OCI-LY1 (cell line): ENCODE measurements around the gene CPSF4L.

ENCODE experiments used
- H2AFZ ChIP-seq: fragments of 200-600 bp; sonication (generic), shearing (Covaris generic); 2 replicates; pipeline ENCODE4 v1.6.0; 2014; ENCODE audit warnings: antibody characterized with exemption, mild to moderate bottlenecking, low read length
- H3F3A ChIP-seq: fragments of 200-600 bp; sonication (generic), shearing (Covaris generic); 2 replicates; pipeline ENCODE4 v1.6.0; 2014; ENCODE audit warnings: mild to moderate bottlenecking, antibody characterized with exemption, low read length, moderate library complexity; ENCODE audit not compliant: insufficient read depth
- H3K27ac ChIP-seq: fragments of 200-600 bp; sonication (generic); 2 replicates; pipeline ENCODE4 v1.5.1; 2014; ENCODE audit warnings: low read length, mixed run types, mild to moderate bottlenecking, low read depth; ENCODE audit not compliant: poor library complexity, severe bottlenecking
- H3K27me3 ChIP-seq: fragments of 200-600 bp; sonication (generic); 2 replicates; pipeline ENCODE4 v1.6.0; 2014; ENCODE audit warnings: antibody characterized with exemption, mild to moderate bottlenecking, low read length, moderate library complexity; ENCODE audit not compliant: insufficient read depth
- H3K36me3 ChIP-seq: fragments of 200-600 bp; sonication (generic); 2 replicates; pipeline ENCODE4 v1.6.1; 2014; ENCODE audit warnings: mild to moderate bottlenecking, antibody characterized with exemption, low read length, moderate library complexity, mixed read lengths; ENCODE audit not compliant: insufficient read depth
- H3K4me1 ChIP-seq: fragments of 200-600 bp; sonication (generic); 2 replicates; pipeline ENCODE4 v1.5.1; 2014; ENCODE audit warnings: mild to moderate bottlenecking, low read length, moderate library complexity; ENCODE audit not compliant: insufficient read depth, severe bottlenecking
- H3K4me2 ChIP-seq: fragments of 200-600 bp; sonication (generic), shearing (Covaris generic); 2 replicates; pipeline ENCODE4 v1.6.1; 2014; ENCODE audit warnings: low read length
- H3K4me3 ChIP-seq: fragments of 200-600 bp; sonication (generic); 2 replicates; pipeline ENCODE4 v1.5.1; 2014; ENCODE audit warnings: low read length, low read depth, mild to moderate bottlenecking, mixed read lengths; ENCODE audit not compliant: poor library complexity, severe bottlenecking
- H3K79me2 ChIP-seq: fragments of 200-600 bp; shearing (Covaris generic); 2 replicates; pipeline ENCODE4 v1.6.1; 2016; ENCODE audit warnings: mixed run types, low read length, mixed read lengths; ENCODE audit not compliant: insufficient read depth
- H3K9ac ChIP-seq: fragments of 200-600 bp; sonication (generic), shearing (Covaris generic); 2 replicates; pipeline ENCODE4 v1.6.1; 2014; ENCODE audit warnings: mild to moderate bottlenecking, low read length, mixed read lengths
- H3K9me2 ChIP-seq: fragments of 200-600 bp; sonication (generic), shearing (Covaris generic); 2 replicates; pipeline ENCODE4 v1.6.1; 2014; ENCODE audit warnings: low read depth, mild to moderate bottlenecking, low read length, mixed read lengths
- H3K9me3 ChIP-seq: fragments of 200-600 bp; shearing (Covaris generic); 2 replicates; pipeline ENCODE4 v1.6.1; 2014; ENCODE audit warnings: low read length, mixed read lengths
- H4K20me1 ChIP-seq: fragments of 200-600 bp; sonication (generic), shearing (Covaris generic); 2 replicates; pipeline ENCODE4 v1.6.0; 2016; ENCODE audit warnings: mild to moderate bottlenecking, low read length; ENCODE audit not compliant: insufficient read depth
- EZH2 ChIP-seq: fragments of 200-600 bp; sonication (generic), shearing (Covaris generic); IDR thresholded peaks from 2 replicates; pipeline ENCODE4 v1.8.0; 2017; ENCODE audit warnings: borderline replicate concordance, mixed run types, mild to moderate bottlenecking, antibody characterized with exemption, low read length, moderate library complexity, mixed read lengths
- TF ChIP-seq, protein P1 (sequence below): fragments of 200-600 bp; sonication (generic), shearing (Covaris generic); IDR thresholded peaks from 2 replicates; pipeline ENCODE4 v1.5.1; 2017; ENCODE audit warnings: mild to moderate bottlenecking, antibody characterized with exemption, low read length, moderate library complexity, mixed read lengths

The CPSF4L gene

DNA sequence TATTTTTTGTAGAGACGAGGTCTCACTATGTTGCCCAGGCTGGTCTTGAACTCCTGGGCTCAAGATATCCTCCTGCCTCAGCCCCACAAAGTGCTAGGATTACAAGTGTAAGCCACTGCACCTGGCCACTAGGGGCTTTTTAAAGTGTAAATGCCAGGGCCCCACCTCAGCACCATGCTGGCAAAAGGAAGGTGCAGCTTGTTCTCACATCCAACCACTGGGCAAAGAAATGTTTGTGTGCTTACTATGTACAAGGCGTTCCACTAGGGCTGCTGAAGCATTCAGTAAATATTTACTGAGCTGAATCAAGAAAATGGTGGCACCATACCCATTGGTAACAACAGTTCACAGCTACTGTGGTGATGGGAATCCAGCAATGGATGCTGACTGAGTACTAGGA is 46.2 kb downstream of the CPSF4L start:
- Histone ChIP-seq H3K9me2 (no peaks in the 10 kb centered on the region), H3K9me3 (no peaks in the 10 kb centered on the region), H3K4me1 (no peaks in the 10 kb centered on the region), H3K36me3 (peaks cover 29% of the 10 kb centered on the region; the same call in 1 of the 2 replicates), H3K4me2 (no peak overlapping the region), H3K27me3 (no peaks in the 10 kb centered on the region), H3K4me3 (no peak overlapping the region), H3K79me2 (no peaks in the 10 kb centered on the region; the same call in 1 of the 2 replicates), H3K27ac (no peak overlapping the region), H3K9ac (no peak overlapping the region), H2AFZ (no peak overlapping the region), H3F3A (no peaks in the 10 kb centered on the region), H4K20me1 (no peaks in the 10 kb centered on the region)
- no peak for TF ChIP-seq EZH2
- TF ChIP-seq, protein P1, sequence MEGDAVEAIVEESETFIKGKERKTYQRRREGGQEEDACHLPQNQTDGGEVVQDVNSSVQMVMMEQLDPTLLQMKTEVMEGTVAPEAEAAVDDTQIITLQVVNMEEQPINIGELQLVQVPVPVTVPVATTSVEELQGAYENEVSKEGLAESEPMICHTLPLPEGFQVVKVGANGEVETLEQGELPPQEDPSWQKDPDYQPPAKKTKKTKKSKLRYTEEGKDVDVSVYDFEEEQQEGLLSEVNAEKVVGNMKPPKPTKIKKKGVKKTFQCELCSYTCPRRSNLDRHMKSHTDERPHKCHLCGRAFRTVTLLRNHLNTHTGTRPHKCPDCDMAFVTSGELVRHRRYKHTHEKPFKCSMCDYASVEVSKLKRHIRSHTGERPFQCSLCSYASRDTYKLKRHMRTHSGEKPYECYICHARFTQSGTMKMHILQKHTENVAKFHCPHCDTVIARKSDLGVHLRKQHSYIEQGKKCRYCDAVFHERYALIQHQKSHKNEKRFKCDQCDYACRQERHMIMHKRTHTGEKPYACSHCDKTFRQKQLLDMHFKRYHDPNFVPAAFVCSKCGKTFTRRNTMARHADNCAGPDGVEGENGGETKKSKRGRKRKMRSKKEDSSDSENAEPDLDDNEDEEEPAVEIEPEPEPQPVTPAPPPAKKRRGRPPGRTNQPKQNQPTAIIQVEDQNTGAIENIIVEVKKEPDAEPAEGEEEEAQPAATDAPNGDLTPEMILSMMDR = peak; percentile 32; the same call in 1 of the 2 replicates

DNA sequence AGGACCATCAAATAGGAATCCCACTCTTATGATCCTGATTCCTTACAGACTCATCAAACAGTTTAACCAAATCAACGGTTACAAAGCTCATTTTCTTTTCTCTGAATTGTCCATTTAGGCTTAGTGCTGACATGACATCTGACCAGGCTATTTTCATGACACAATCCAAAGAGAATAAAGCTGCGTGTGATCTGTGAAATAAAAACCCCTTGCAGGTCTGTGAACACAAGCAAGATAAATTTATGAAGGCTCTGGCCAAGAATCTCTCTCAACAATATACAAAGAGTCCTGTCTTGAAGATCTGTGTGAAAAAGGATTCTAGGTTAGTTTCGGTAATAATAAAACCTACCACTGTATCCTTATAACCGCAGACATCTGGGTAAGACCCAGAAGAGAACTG is 46.8 kb downstream of the CPSF4L start:
- no peaks in the 10 kb centered on the region for H4K20me1 ChIP-seq
- no peaks in the 10 kb centered on the region; the same call in 1 of the 2 replicates for H3K79me2 ChIP-seq
- H3K27ac ChIP-seq = no peak overlapping the region
- H3K9me2 ChIP-seq = no peaks in the 10 kb centered on the region
- H3K4me2 ChIP-seq = no peak overlapping the region
- H2AFZ ChIP-seq = no peak overlapping the region
- H3K4me1 ChIP-seq = no peaks in the 10 kb centered on the region
- no peak overlapping the region for H3K4me3 ChIP-seq
- H3K27me3 ChIP-seq = no peaks in the 10 kb centered on the region
- no peaks in the 10 kb centered on the region for H3K9me3 ChIP-seq
- no peaks in the 10 kb centered on the region for H3F3A ChIP-seq
- peaks cover 32% of the 10 kb centered on the region; the same call in 1 of the 2 replicates for H3K36me3 ChIP-seq
- no peak for TF ChIP-seq EZH2
- no peak overlapping the region for H3K9ac ChIP-seq

DNA sequence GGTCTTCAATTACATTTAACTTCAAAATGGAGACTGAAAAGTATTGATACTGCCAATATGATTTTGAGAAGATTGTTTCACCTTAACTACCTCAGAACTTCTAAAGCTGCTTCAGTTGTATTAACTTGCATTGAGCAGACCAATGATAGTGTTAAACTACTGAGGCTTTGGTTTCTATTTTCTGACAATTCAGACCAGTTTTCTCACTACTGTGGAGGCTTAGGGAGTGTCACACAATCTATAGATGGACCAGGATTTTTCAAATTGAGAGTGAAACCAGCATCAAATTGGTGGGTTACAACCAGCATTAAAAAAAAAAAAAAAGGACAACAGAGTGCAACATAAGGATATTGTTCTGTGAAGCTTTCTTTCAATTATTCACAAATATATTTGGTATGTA is 47.7 kb downstream of the CPSF4L start:
- Histone ChIP-seq H3K4me1 (no peaks in the 10 kb centered on the region), H3F3A (no peaks in the 10 kb centered on the region), H3K27ac (no peak overlapping the region), H3K36me3 (peaks cover 38% of the 10 kb centered on the region), H3K27me3 (no peaks in the 10 kb centered on the region), H3K9me3 (no peaks in the 10 kb centered on the region), H3K9me2 (no peaks in the 10 kb centered on the region), H3K79me2 (no peaks in the 10 kb centered on the region; the same call in 1 of the 2 replicates), H2AFZ (no peak overlapping the region), H3K4me2 (no peak overlapping the region), H3K9ac (no peak overlapping the region), H3K4me3 (no peak overlapping the region), H4K20me1 (no peaks in the 10 kb centered on the region)
- TF ChIP-seq EZH2 = no peak
- TF ChIP-seq, protein P1 = no peak

DNA sequence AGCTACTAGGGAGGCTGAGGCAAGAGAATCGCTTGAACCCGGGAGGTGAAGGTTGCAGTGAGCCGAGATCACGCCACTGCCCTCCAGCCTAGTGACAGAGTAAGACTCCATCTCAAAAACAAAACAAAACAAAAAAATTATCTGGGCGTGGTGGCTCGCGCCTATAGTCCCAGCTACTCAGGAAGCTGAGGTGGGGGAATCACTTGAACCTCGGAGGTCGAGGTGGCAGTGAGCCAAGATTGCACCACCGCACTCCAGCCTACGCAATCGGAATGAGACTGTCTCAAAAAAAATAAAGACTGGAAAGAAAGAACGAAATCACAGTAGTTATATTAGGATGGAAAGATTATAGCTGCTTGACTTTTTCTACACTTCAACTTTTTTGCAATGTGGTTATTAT is 49.9 kb downstream of the CPSF4L start:
- Histone ChIP-seq H3K9me3 (no peaks in the 10 kb centered on the region), H3K27me3 (no peaks in the 10 kb centered on the region), H3K4me3 (no peak overlapping the region), H3K9me2 (no peaks in the 10 kb centered on the region), H3F3A (no peaks in the 10 kb centered on the region), H3K9ac (no peak overlapping the region), H4K20me1 (no peaks in the 10 kb centered on the region), H3K4me1 (no peaks in the 10 kb centered on the region), H3K27ac (no peak overlapping the region), H2AFZ (no peak overlapping the region), H3K36me3 (peaks cover 49% of the 10 kb centered on the region), H3K79me2 (no peaks in the 10 kb centered on the region; the same call in 1 of the 2 replicates), H3K4me2 (no peak overlapping the region)
- no peak for TF ChIP-seq EZH2
